ENCODE results near the gene CDH23. TPM values are rescaled to one million over a fixed set of nuclear protein-coding genes. Genes with fewer than 3 reads are reported as not detected.

CDH23 gene
- total and polyA plus RNA-seq, 4 experiments from 2014 or later = 1.8 to 5.4 (median 3.6) TPM

GRCh38 chr10:71449026-71449425 is 52.3 kb downstream of the CDH23 start:
- POLR2A ChIA-PET (ENCODE audit: partially characterized antibody) = no interaction called here
- CTCF ChIA-PET (ENCODE audit: partially characterized antibody) = no interaction called here
- Mint-ChIP-seq H3K27ac (no peak overlapping the region), H3K36me3 (no peaks in the 10 kb centered on the region), H3K4me1 (no peaks in the 10 kb centered on the region), H3K4me3 (no peak overlapping the region), H3K27me3 (no peaks in the 10 kb centered on the region), H3K9me3 (no peaks in the 10 kb centered on the region)
- Histone ChIP-seq H3K27ac (ENCODE audit: low read depth, low read length) (no peak overlapping the region), H3K4me1 (ENCODE audit: insufficient read depth, low read length) (no peaks in the 10 kb centered on the region), H3K27me3 (ENCODE audit: insufficient read depth, low read length) (no peaks in the 10 kb centered on the region), H3K4me3 (ENCODE audit: low read length in 2 of 2) (no peak overlapping the region), H3K9me3 (ENCODE audit: control insufficient read depth in 1 of 2, low read length in 2 of 2) (no peaks in the 10 kb centered on the region), H3K36me3 (ENCODE audit: insufficient read depth, low read length) (no peaks in the 10 kb centered on the region)
- DNase-seq = no peak
- intact Hi-C loops (cut with micrococcal nuclease) = no loop called here

DNA sequence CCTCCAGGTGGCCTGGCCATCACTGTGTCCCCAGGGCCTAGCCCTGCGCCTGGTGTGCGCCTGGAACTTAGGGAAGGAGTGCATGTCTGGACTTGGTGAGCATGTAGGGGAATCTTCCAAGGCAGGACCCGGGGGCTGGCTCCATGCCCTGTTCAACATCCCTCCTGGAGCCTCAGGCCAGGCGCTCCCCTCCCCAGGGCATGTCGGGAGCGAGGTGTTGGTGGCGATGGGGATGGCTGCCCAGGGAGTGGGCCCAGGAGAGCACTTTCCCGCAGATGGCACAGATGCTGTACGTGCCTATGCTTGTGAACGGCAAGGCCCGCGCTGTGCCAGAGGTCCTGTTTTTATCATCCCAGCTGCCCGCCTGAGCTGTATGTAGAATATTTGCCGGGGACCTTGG is 55.0 kb downstream of the CDH23 start:
- Mint-ChIP-seq H3K4me3 (no peak overlapping the region), H3K4me1 (no peaks in the 10 kb centered on the region), H3K27ac (no peak overlapping the region), H3K36me3 (no peaks in the 10 kb centered on the region), H3K27me3 (peaks cover 3 to 5% of the 10 kb centered on the region in 2 donors), H3K9me3 (no peaks in the 10 kb centered on the region)
- intact Hi-C loops (cut with micrococcal nuclease) = no loop called here
- no peaks in the 10 kb centered on the region for H3K9me3 ChIP-seq (ENCODE audit: control insufficient read depth in 1 of 2, low read length in 2 of 2)
- no peaks in the 10 kb centered on the region for H3K4me1 ChIP-seq (ENCODE audit: insufficient read depth, low read length)
- H3K36me3 ChIP-seq (ENCODE audit: insufficient read depth, low read length) = no peaks in the 10 kb centered on the region
- ChIA-PET CTCF (ENCODE audit: partially characterized antibody) (no interaction called here), POLR2A (ENCODE audit: partially characterized antibody) (no interaction called here)
- DNase-seq = no peak
- no peak overlapping the region for H3K27ac ChIP-seq (ENCODE audit: low read depth, low read length)
- H3K4me3 ChIP-seq (ENCODE audit: low read length in 2 of 2) = no peak overlapping the region
- H3K27me3 ChIP-seq (ENCODE audit: insufficient read depth, low read length) = no peaks in the 10 kb centered on the region

- no peak for DNase-seq
- ChIA-PET POLR2A (ENCODE audit: partially characterized antibody) (no interaction called here), CTCF (ENCODE audit: partially characterized antibody) (no interaction called here)
- no peaks in the 10 kb centered on the region for H3K36me3 ChIP-seq (ENCODE audit: insufficient read depth, low read length)
- intact Hi-C loops (cut with micrococcal nuclease) = no loop called here
- H3K27ac Mint-ChIP-seq = no peak overlapping the region
- H3K9me3 Mint-ChIP-seq = no peaks in the 10 kb centered on the region
- no peaks in the 10 kb centered on the region for H3K4me1 ChIP-seq (ENCODE audit: insufficient read depth, low read length)
- no peak overlapping the region for H3K4me3 ChIP-seq (ENCODE audit: low read length in 2 of 2)
- peaks cover 3 to 6% of the 10 kb centered on the region in 2 donors for H3K27me3 Mint-ChIP-seq
- no peak overlapping the region for H3K27ac ChIP-seq (ENCODE audit: low read depth, low read length)
- no peaks in the 10 kb centered on the region for H3K36me3 Mint-ChIP-seq
- no peaks in the 10 kb centered on the region for H3K9me3 ChIP-seq (ENCODE audit: control insufficient read depth in 1 of 2, low read length in 2 of 2)
- no peaks in the 10 kb centered on the region for H3K27me3 ChIP-seq (ENCODE audit: insufficient read depth, low read length)
- H3K4me1 Mint-ChIP-seq = no peaks in the 10 kb centered on the region
- H3K4me3 Mint-ChIP-seq = no peak overlapping the region
These were observed 56.5 kb downstream of the CDH23 start for GRCh38 chr10:71453186-71453585.

DNA sequence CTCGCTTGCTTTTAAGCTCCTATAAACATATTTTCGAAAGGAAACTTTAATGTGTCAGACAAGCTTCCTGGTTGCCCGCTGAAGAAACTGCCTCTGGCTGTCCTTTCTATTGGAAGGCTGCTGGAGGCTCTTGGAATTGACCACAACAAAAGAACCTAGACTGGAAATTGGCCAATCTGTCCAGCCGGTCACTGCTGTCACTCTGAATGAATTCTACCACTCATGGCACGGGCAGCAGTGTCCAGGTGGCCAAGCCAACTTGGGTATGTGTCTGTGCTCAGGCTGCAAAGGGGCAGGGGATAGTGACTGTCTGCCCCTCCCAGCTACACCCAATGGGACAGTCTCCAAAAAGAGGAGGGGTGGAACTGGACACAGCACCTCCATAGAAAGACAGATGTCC is 57.6 kb downstream of the CDH23 start:
- ChIA-PET POLR2A (ENCODE audit: partially characterized antibody) (no interaction called here), CTCF (ENCODE audit: partially characterized antibody) (no interaction called here)
- no peaks in the 10 kb centered on the region for H3K36me3 ChIP-seq (ENCODE audit: insufficient read depth, low read length)
- Mint-ChIP-seq H3K4me3 (no peak overlapping the region), H3K27ac (no peak overlapping the region), H3K4me1 (no peaks in the 10 kb centered on the region), H3K27me3 (peaks cover 3 to 10% of the 10 kb centered on the region in 2 donors), H3K36me3 (no peaks in the 10 kb centered on the region), H3K9me3 (no peaks in the 10 kb centered on the region)
- intact Hi-C loops (cut with micrococcal nuclease) = no loop called here
- H3K27me3 ChIP-seq (ENCODE audit: insufficient read depth, low read length) = no peaks in the 10 kb centered on the region
- H3K4me3 ChIP-seq (ENCODE audit: low read length in 2 of 2) = no peak overlapping the region
- H3K27ac ChIP-seq (ENCODE audit: low read depth, low read length) = no peak overlapping the region
- no peaks in the 10 kb centered on the region for H3K9me3 ChIP-seq (ENCODE audit: control insufficient read depth in 1 of 2, low read length in 2 of 2)
- DNase-seq = no peak
- H3K4me1 ChIP-seq (ENCODE audit: insufficient read depth, low read length) = no peaks in the 10 kb centered on the region

GRCh38 chr10:71455035-71455434 is 58.3 kb downstream of the CDH23 start:
- no peaks in the 10 kb centered on the region for H3K9me3 Mint-ChIP-seq

GRCh38 chr10:71456631-71457030 is 59.9 kb downstream of the CDH23 start:
- POLR2A ChIA-PET (ENCODE audit: partially characterized antibody) = no interaction called here
- DNase-seq = no peak
- H3K27me3 Mint-ChIP-seq = peaks cover 5 to 12% of the 10 kb centered on the region in 2 donors
- no peaks in the 10 kb centered on the region for H3K27me3 ChIP-seq (ENCODE audit: insufficient read depth, low read length)
- H3K4me3 ChIP-seq (ENCODE audit: low read length in 2 of 2) = no peak overlapping the region
- H3K36me3 Mint-ChIP-seq = no peaks in the 10 kb centered on the region
- no peaks in the 10 kb centered on the region for H3K36me3 ChIP-seq (ENCODE audit: insufficient read depth, low read length)
- H3K4me1 ChIP-seq (ENCODE audit: insufficient read depth, low read length) = no peaks in the 10 kb centered on the region
- CTCF ChIA-PET (ENCODE audit: partially characterized antibody) = no interaction called here
- no peaks in the 10 kb centered on the region for H3K9me3 Mint-ChIP-seq
- intact Hi-C loops (cut with micrococcal nuclease) = no loop called here
- H3K4me1 Mint-ChIP-seq = no peaks in the 10 kb centered on the region
- no peaks in the 10 kb centered on the region for H3K9me3 ChIP-seq (ENCODE audit: control insufficient read depth in 1 of 2, low read length in 2 of 2)
- H3K27ac ChIP-seq (ENCODE audit: low read depth, low read length) = no peak overlapping the region
- H3K4me3 Mint-ChIP-seq = no peak overlapping the region
- H3K27ac Mint-ChIP-seq = no peak overlapping the region

More at GRCh38 chr10:71455035-71455434, 58.3 kb downstream of the CDH23 start:
- Mint-ChIP-seq H3K4me3 (no peak overlapping the region), H3K27ac (no peak overlapping the region), H3K27me3 (peaks cover 3 to 10% of the 10 kb centered on the region in 2 donors), H3K4me1 (no peaks in the 10 kb centered on the region), H3K36me3 (no peaks in the 10 kb centered on the region)
- Histone ChIP-seq H3K27ac (ENCODE audit: low read depth, low read length) (no peak overlapping the region), H3K4me1 (ENCODE audit: insufficient read depth, low read length) (no peaks in the 10 kb centered on the region), H3K9me3 (ENCODE audit: control insufficient read depth in 1 of 2, low read length in 2 of 2) (no peaks in the 10 kb centered on the region), H3K4me3 (ENCODE audit: low read length in 2 of 2) (no peak overlapping the region), H3K27me3 (ENCODE audit: insufficient read depth, low read length) (no peaks in the 10 kb centered on the region), H3K36me3 (ENCODE audit: insufficient read depth, low read length) (no peaks in the 10 kb centered on the region)
- ChIA-PET CTCF (ENCODE audit: partially characterized antibody) (interaction anchor here (0.7 kb wide), 1 partner anchor 114 kb away, joined by 3 read pairs; no protein-coding TSS in a partner anchor), POLR2A (ENCODE audit: partially characterized antibody) (no interaction called here)
- no peak for DNase-seq
- intact Hi-C loops (cut with micrococcal nuclease) = no loop called here

GRCh38 chr10:71457908-71458307 is 61.2 kb downstream of the CDH23 start:
- CTCF ChIA-PET (ENCODE audit: partially characterized antibody) = no interaction called here

GRCh38 chr10:71458387-71458786 is 61.7 kb downstream of the CDH23 start:
- no peaks in the 10 kb centered on the region for H3K9me3 ChIP-seq (ENCODE audit: control insufficient read depth in 1 of 2, low read length in 2 of 2)
- Mint-ChIP-seq H3K36me3 (no peaks in the 10 kb centered on the region), H3K9me3 (no peaks in the 10 kb centered on the region), H3K4me3 (no peak overlapping the region), H3K4me1 (no peaks in the 10 kb centered on the region), H3K27me3 (peaks cover 5 to 12% of the 10 kb centered on the region in 2 donors), H3K27ac (no peak overlapping the region)
- H3K27ac ChIP-seq (ENCODE audit: low read depth, low read length) = no peak overlapping the region
- CTCF ChIA-PET (ENCODE audit: partially characterized antibody) = no interaction called here
- no peak overlapping the region for H3K4me3 ChIP-seq (ENCODE audit: low read length in 2 of 2)
- H3K4me1 ChIP-seq (ENCODE audit: insufficient read depth, low read length) = no peaks in the 10 kb centered on the region
- POLR2A ChIA-PET (ENCODE audit: partially characterized antibody) = no interaction called here
- no peak for DNase-seq
- H3K27me3 ChIP-seq (ENCODE audit: insufficient read depth, low read length) = no peaks in the 10 kb centered on the region
- intact Hi-C loops (cut with micrococcal nuclease) = no loop called here
- no peaks in the 10 kb centered on the region for H3K36me3 ChIP-seq (ENCODE audit: insufficient read depth, low read length)

More at GRCh38 chr10:71457908-71458307, 61.2 kb downstream of the CDH23 start:
- Histone ChIP-seq H3K27me3 (ENCODE audit: insufficient read depth, low read length) (no peaks in the 10 kb centered on the region), H3K36me3 (ENCODE audit: insufficient read depth, low read length) (no peaks in the 10 kb centered on the region), H3K4me3 (ENCODE audit: low read length in 2 of 2) (no peak overlapping the region), H3K4me1 (ENCODE audit: insufficient read depth, low read length) (no peaks in the 10 kb centered on the region), H3K9me3 (ENCODE audit: control insufficient read depth in 1 of 2, low read length in 2 of 2) (no peaks in the 10 kb centered on the region), H3K27ac (ENCODE audit: low read depth, low read length) (no peak overlapping the region)
- Mint-ChIP-seq H3K27ac (no peak overlapping the region), H3K27me3 (peaks cover 5 to 12% of the 10 kb centered on the region in 2 donors), H3K36me3 (no peaks in the 10 kb centered on the region), H3K9me3 (no peaks in the 10 kb centered on the region), H3K4me1 (no peaks in the 10 kb centered on the region), H3K4me3 (no peak overlapping the region)
- intact Hi-C loops (cut with micrococcal nuclease) = no loop called here
- DNase-seq = no peak
- POLR2A ChIA-PET (ENCODE audit: partially characterized antibody) = no interaction called here

Data from CD4-positive, alpha-beta memory T cell (primary cell).